Retinal pigment epithelial cell (primary cell): ENCODE data around the gene DHX15.

Experiments
- DNase-seq: peaks from one replicate; pipeline ENCODE4 v3.0.0-alpha.2; 2010; ENCODE audit warnings: low read depth
- H3K4me3 ChIP-seq: 2 replicates; pipeline ENCODE4 v1.5.1; 2011; ENCODE audit warnings: mild to moderate bottlenecking, low read length, control low read depth, moderate library complexity
- CTCF ChIP-seq: conservative IDR thresholded peaks from 2 replicates; pipeline ENCODE4 v1.5.1; 2011; ENCODE audit warnings: low read depth, low read length, control low read depth, inconsistent platforms

Gene DHX15

GRCh38 chr4:24521544-24521943 is 62.8 kb downstream of the DHX15 start:
- TF ChIP-seq CTCF = no peak
- DNase-seq = no peak

GRCh38 chr4:24519649-24520048 is 64.7 kb downstream of the DHX15 start:
- TF ChIP-seq CTCF = no peak
- no peak overlapping the region for H3K4me3 ChIP-seq
- DNase-seq = peak; percentile 64

More at GRCh38 chr4:24521544-24521943, 62.8 kb downstream of the DHX15 start:
- H3K4me3 ChIP-seq = no peak overlapping the region

GRCh38 chr4:24517676-24518075 is 66.7 kb downstream of the DHX15 start:
- H3K4me3 ChIP-seq = no peak overlapping the region
- no peak for TF ChIP-seq CTCF

GRCh38 chr4:24516926-24517325 is 67.4 kb downstream of the DHX15 start:
- DNase-seq = no peak
- no peak for TF ChIP-seq CTCF
- no peak overlapping the region for H3K4me3 ChIP-seq

More at GRCh38 chr4:24517676-24518075, 66.7 kb downstream of the DHX15 start:
- no peak for DNase-seq

- TF ChIP-seq CTCF = no peak
- DNase-seq = no peak
- H3K4me3 ChIP-seq = no peak overlapping the region
Measured at GRCh38 chr4:24515698-24516097, 68.7 kb downstream of the DHX15 start.

- peak; percentile 49 for TF ChIP-seq CTCF
- no peak overlapping the region for H3K4me3 ChIP-seq
- no peak for DNase-seq
Measured at GRCh38 chr4:24514808-24515207, 69.5 kb downstream of the DHX15 start.

- no peak overlapping the region for H3K4me3 ChIP-seq
- no peak for TF ChIP-seq CTCF
- no peak for DNase-seq
Measured at GRCh38 chr4:24513718-24514117, 70.6 kb downstream of the DHX15 start.
